Osteocyte (in vitro differentiated cells): ENCODE results near the gene PTPA. TPM values are rescaled to one million over a fixed set of nuclear protein-coding genes. Genes with fewer than 3 reads are reported as not detected.
"Not testable (repeated sequence)": the region's sequence is repeated elsewhere in the genome, so short reads cannot be mapped to it uniquely, and the experiment has no call there.

Experiments
- DNase-seq: peaks from one replicate; pipeline ENCODE4 v3.0.0; 2021; ENCODE audit warnings: mixed read lengths; ENCODE audit not compliant: unreplicated experiment; ENCODE audit errors: extremely low spot score
- H3K27ac Mint-ChIP-seq: one replicate; pipeline ENCODE4 v1.8.0; 2021; ENCODE audit warnings: mild to moderate bottlenecking, mixed read lengths; ENCODE audit not compliant: unreplicated experiment
- H3K27me3 Mint-ChIP-seq: one replicate; pipeline ENCODE4 v1.8.0; 2021; ENCODE audit warnings: mixed read lengths; ENCODE audit not compliant: unreplicated experiment
- H3K36me3 Mint-ChIP-seq: one replicate; pipeline ENCODE4 v1.8.0; 2021; ENCODE audit warnings: mixed read lengths; ENCODE audit not compliant: unreplicated experiment
- H3K4me1 Mint-ChIP-seq: one replicate; pipeline ENCODE4 v1.8.0; 2021; ENCODE audit warnings: mixed read lengths; ENCODE audit not compliant: unreplicated experiment
- H3K4me3 Mint-ChIP-seq: one replicate; pipeline ENCODE4 v1.8.0; 2021; ENCODE audit warnings: mild to moderate bottlenecking, moderate library complexity, mixed read lengths; ENCODE audit not compliant: unreplicated experiment
- H3K9me3 Mint-ChIP-seq: one replicate; pipeline ENCODE4 v1.8.0; 2021; ENCODE audit warnings: mixed read lengths; ENCODE audit not compliant: unreplicated experiment
- total RNA-seq: library from RNA; stranded (reverse); gene quantifications from 2 replicates; pipeline ENCODE4 v1.2.1, GENCODE V29; 2021
- TF ChIP-seq, protein P1 (sequence below): fragments of 200-600 bp; sonication (generic); IDR thresholded peaks from 2 replicates; pipeline ENCODE4 v1.5.0; 2021; ENCODE audit warnings: antibody characterized with exemption, mild to moderate bottlenecking, moderate library complexity

The PTPA gene
- total RNA-seq, 1 donor from 2014 or later: 140 TPM

GRCh38 chr9:129161534-129161837 is 50.3 kb downstream of the PTPA start:
- Mint-ChIP-seq H3K9me3 (no peaks in the 10 kb centered on the region), H3K27me3 (no peaks in the 10 kb centered on the region), H3K4me1 (peaks cover 2% of the 10 kb centered on the region), H3K4me3 (no peak overlapping the region), H3K27ac (no peak overlapping the region), H3K36me3 (peaks cover 2% of the 10 kb centered on the region)
- DNase-seq: no peak
- TF ChIP-seq, protein P1, sequence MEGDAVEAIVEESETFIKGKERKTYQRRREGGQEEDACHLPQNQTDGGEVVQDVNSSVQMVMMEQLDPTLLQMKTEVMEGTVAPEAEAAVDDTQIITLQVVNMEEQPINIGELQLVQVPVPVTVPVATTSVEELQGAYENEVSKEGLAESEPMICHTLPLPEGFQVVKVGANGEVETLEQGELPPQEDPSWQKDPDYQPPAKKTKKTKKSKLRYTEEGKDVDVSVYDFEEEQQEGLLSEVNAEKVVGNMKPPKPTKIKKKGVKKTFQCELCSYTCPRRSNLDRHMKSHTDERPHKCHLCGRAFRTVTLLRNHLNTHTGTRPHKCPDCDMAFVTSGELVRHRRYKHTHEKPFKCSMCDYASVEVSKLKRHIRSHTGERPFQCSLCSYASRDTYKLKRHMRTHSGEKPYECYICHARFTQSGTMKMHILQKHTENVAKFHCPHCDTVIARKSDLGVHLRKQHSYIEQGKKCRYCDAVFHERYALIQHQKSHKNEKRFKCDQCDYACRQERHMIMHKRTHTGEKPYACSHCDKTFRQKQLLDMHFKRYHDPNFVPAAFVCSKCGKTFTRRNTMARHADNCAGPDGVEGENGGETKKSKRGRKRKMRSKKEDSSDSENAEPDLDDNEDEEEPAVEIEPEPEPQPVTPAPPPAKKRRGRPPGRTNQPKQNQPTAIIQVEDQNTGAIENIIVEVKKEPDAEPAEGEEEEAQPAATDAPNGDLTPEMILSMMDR: no peak

GRCh38 chr9:129162497-129163197 is 51.4 kb downstream of the PTPA start:
- TF ChIP-seq, protein P1: no peak
- H3K4me1 Mint-ChIP-seq: peaks cover 14% of the 10 kb centered on the region
- no peaks in the 10 kb centered on the region for H3K9me3 Mint-ChIP-seq
- no peak overlapping the region for H3K4me3 Mint-ChIP-seq
- no peaks in the 10 kb centered on the region for H3K27me3 Mint-ChIP-seq
- H3K36me3 Mint-ChIP-seq: peaks cover 2% of the 10 kb centered on the region
- H3K27ac Mint-ChIP-seq: no peak overlapping the region
- no peak for DNase-seq

- not testable (repeated sequence) for H3K27ac Mint-ChIP-seq, H3K36me3 Mint-ChIP-seq, H3K27me3 Mint-ChIP-seq
These were observed 52.0 kb downstream of the PTPA start for GRCh38 chr9:129163198-129163670.

DNA sequence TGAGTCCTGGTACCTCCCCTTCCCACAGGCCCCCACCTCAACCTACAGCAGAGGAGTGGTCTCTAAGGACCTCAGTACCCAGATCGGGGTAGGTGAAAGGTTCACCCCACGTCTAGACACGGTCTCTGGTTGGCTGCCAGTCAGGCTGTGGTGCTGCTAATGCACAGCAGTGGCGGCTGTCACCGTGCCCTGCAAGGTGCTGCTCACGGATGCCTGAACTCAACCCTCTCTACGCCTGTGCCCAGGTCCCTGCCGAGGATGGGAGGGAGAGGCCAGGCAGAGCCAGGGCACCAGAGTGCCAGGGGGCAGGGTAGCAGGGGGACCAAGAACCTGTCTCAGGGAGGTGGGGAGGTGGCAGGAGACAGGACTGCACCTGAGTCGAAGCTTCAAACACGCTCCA is 52.5 kb downstream of the PTPA start:
- H3K27me3 Mint-ChIP-seq: no peaks in the 10 kb centered on the region
- DNase-seq: no peak
- H3K27ac Mint-ChIP-seq: no peak overlapping the region
- H3K4me1 Mint-ChIP-seq: peaks cover 25% of the 10 kb centered on the region
- TF ChIP-seq, protein P1: no peak
- H3K36me3 Mint-ChIP-seq: peaks cover 2% of the 10 kb centered on the region
- no peaks in the 10 kb centered on the region for H3K9me3 Mint-ChIP-seq
- H3K4me3 Mint-ChIP-seq: no peak overlapping the region

More at GRCh38 chr9:129163198-129163670, 52.0 kb downstream of the PTPA start:
- peaks cover 20% of the 10 kb centered on the region for H3K4me1 Mint-ChIP-seq
- not testable (repeated sequence) for H3K9me3 Mint-ChIP-seq, H3K4me3 Mint-ChIP-seq, DNase-seq

- H3K36me3 Mint-ChIP-seq: no peaks in the 10 kb centered on the region
- TF ChIP-seq, protein P1: no peak
- no peak for DNase-seq
- H3K27ac Mint-ChIP-seq: no peak overlapping the region
- H3K4me1 Mint-ChIP-seq: peaks cover 26% of the 10 kb centered on the region
- H3K27me3 Mint-ChIP-seq: no peaks in the 10 kb centered on the region
- H3K4me3 Mint-ChIP-seq: no peak overlapping the region
- H3K9me3 Mint-ChIP-seq: no peaks in the 10 kb centered on the region
These were observed 53.2 kb downstream of the PTPA start for GRCh38 chr9:129164246-129164930.
